Testis (tissue), 3 donors: Measurements from ENCODE around the gene PAQR7. TPM values are rescaled to one million over a fixed set of nuclear protein-coding genes. Genes with fewer than 3 reads are reported as not detected.

Experiments used
- DNase-seq: peaks from one replicate; pipeline ENCODE4 v3.0.0-alpha.2; 2019
- H3K27ac ChIP-seq, 2 donors: fragments of 200-600 bp; sonication (generic); one replicate each; pipeline ENCODE4 v1.5.1; 2019
- H3K27me3 ChIP-seq: fragments of 200-600 bp; sonication (generic); one replicate; pipeline ENCODE4 v1.5.1; 2019
- H3K36me3 ChIP-seq: fragments of 200-600 bp; sonication (generic); one replicate; pipeline ENCODE4 v1.5.1; 2017; ENCODE audit warnings: low read depth; ENCODE audit errors: missing control alignments
- H3K4me1 ChIP-seq: fragments of 200-600 bp; sonication (generic); one replicate; pipeline ENCODE4 v1.5.1; 2019
- H3K4me3 ChIP-seq, 2 donors: fragments of 200-600 bp; sonication (generic); one replicate each; pipeline ENCODE4 v1.5.1; 2017 to 2019
- H3K9me3 ChIP-seq: fragments of 200-600 bp; sonication (generic); one replicate; pipeline ENCODE4 v1.5.1; 2017
- CTCF ChIP-seq, 3 experiments: fragments of 450-650 bp in 2 of 3; fragments of 200-600 bp in 1 of 3; sonication (generic) in 1 of 3; IDR thresholded peaks; one replicate each; pipeline ENCODE4 v1.5.1; 2016 to 2019; ENCODE audit warnings: antibody characterized with exemption in 3 of 3, mild to moderate bottlenecking in 2 of 3, moderate library complexity in 1 of 3
- POLR2A ChIP-seq: fragments of 450-650 bp; IDR thresholded peaks from one replicate; pipeline ENCODE4 v1.6.1; 2017; ENCODE audit warnings: antibody characterized with exemption, mild to moderate bottlenecking, moderate library complexity
- WGBS, 2 donors: methylation state at CpG; one replicate each; pipeline ENCODE4 v1.1.5; 2018; 5-methylcytosine and 5-hydroxymethylcytosine counted together
- intact Hi-C: fragments of 100-400 bp; cut with DNase I; formaldehyde crosslinking; loops from one replicate; pipeline ENCODE4 v1.15.1; 2023; ENCODE audit warnings: low total_unique reads
- polyA plus RNA-seq: library from polyadenylated mRNA; stranded (reverse); fragments of 350-450 nt; fragmentation: Illumina TruSeq; extraction: RNeasy Lipid Tissue Mini Kit (QIAGEN cat#74804); gene quantifications from one replicate; pipeline ENCODE4 v1.2.3, GENCODE V29; 2014; ENCODE audit warnings: low read depth, low replicate concordance; ENCODE audit not compliant: insufficient read depth
- total RNA-seq, 2 donors: library from RNA; depleted of rRNA; stranded (reverse); fragments of >200 nt; gene quantifications; one replicate each; pipeline ENCODE4 v1.2.3, GENCODE V29; 2016

PAQR7 gene
- total and polyA plus RNA-seq, 3 donors from 2014 or later: 89.3 to 94.8 (median 92.4) TPM

DNA sequence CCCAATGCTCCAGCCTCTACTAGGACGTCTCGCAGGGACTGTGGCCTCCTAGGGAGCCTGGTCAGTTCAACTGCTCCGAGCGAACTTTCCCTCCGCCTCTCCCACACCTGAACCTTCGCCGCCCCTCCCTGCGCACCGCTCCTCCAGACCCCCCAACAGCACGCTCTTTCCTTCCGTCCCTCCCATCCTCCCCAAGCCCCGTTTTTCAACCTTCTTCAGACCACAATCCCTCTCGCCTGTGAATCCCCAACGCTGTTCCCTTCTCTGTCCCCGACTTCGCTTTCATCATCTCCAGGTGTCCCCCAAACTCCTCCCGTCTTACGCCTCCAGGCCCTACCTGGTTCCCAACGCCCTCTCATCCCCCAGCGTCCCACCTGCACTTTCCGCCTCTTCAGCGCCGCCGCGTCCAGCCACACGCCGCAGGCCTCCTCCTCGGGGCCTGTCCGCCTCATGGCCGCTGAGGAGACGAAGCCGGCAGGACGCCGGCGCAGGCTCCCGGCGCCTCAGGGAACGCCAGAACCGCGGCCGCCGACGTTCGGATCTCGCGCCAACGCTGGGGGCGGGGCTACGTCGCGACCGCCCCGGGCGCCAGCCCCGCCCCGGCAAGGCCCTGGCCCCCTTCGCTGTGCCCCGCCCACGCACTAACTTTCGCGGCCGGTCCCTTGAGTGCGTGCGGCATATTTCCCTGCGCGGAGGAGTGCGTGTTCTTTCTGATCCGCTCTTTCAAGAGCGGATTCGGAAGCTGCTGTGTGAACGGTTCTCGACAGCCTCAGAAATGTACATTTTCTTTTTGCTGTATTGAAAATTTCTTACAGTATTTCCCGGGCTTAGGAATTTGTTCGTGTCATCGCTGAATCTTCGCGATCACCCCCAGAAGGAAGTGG is 16.4 kb downstream of the PAQR7 start, which contains the start of gene AUNIP:
TSS of gene AUNIP (minus strand) at position 552 of the 884 bp plus-strand sequence. CDS start at position 452, 100 bp downstream.
- Histone ChIP-seq H3K36me3 (no peaks in the 10 kb centered on the region), H3K4me1 (peaks cover 3% of the 10 kb centered on the region), H3K9me3 (no peaks in the 10 kb centered on the region), H3K27me3 (no peaks in the 10 kb centered on the region), H3K4me3 (peak within 1 kb of the TSS; percentile 62 to 66), H3K27ac (peak within 1 kb of the TSS; percentile 47 to 82)
- DNase-seq: peak; percentile 91
- TF ChIP-seq POLR2A (no peak), CTCF (IDR thresholded peaks at IDR 0.05) (no peak)
- intact Hi-C loops: no loop called here
- 3 to 4% methylated on average over 61 to 67 of the region's 77 CpGs for whole genome bisulfite sequencing, 2 donors

DNA sequence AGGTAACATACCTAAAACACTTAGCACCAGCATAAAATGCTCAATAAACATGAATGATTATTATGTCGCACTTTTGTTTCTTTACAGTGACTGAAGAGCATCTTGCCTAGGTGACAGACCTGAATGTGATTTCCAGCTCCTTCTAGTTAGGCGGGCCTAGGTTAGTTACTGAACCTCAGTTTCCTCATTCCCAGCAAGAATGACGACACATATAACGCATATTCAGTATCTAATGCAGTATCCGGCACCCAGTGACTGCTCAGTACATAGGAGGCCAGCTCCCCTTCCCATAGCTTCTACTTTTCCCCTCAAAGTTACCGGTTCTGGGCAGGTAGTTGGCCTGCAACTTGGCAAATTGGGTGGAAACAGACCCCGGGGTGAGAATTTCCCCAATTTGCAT is 17.0 kb downstream of the PAQR7 start:
- H3K36me3 ChIP-seq: no peaks in the 10 kb centered on the region
- H3K4me1 ChIP-seq: peaks cover 3% of the 10 kb centered on the region
- 47 to 52% methylated on average over 7 of the region's 7 CpGs for WGBS, 2 donors
- TF ChIP-seq POLR2A (no peak), CTCF (IDR thresholded peaks at IDR 0.05) (no peak)
- H3K27ac ChIP-seq: peak overlapping the region; percentile 47 to 82
- DNase-seq: no peak
- H3K4me3 ChIP-seq: peak overlapping the region; percentile 62 to 66
- no peaks in the 10 kb centered on the region for H3K9me3 ChIP-seq
- no peaks in the 10 kb centered on the region for H3K27me3 ChIP-seq
- intact Hi-C loops: no loop called here

DNA sequence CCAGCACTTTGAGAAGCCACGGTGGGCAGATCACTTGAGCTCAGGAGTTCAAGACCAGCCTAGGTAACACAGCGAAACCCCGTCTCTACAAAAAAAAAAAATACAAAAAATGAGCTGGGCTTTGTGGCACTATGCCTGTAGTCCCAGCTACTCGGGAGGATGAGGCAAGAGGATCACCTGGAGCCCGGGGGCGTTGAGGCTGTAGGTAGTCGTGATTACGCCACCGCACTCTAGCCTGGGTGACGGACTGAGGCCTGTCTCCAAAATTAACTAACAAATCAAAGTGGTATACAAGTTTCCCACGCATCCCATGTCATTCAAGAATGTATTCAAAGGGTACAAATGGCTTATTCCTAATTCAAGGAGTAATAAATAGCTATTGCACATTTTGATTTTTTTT is 18.7 kb downstream of the PAQR7 start:
- Histone ChIP-seq H3K27me3 (no peaks in the 10 kb centered on the region), H3K4me1 (peaks cover 3% of the 10 kb centered on the region), H3K27ac (no peak overlapping the region), H3K9me3 (no peaks in the 10 kb centered on the region), H3K4me3 (no peak overlapping the region), H3K36me3 (no peaks in the 10 kb centered on the region)
- TF ChIP-seq CTCF (IDR thresholded peaks at IDR 0.05) (no peak), POLR2A (no peak)
- intact Hi-C loops: no loop called here
- DNase-seq: peak; percentile 4
- WGBS, 2 donors: 84% methylated on average over 11 of the region's 11 CpGs

- no peak overlapping the region for H3K4me3 ChIP-seq
- intact Hi-C loops: no loop called here
- no peak for TF ChIP-seq CTCF (IDR thresholded peaks at IDR 0.05)
- no peak for TF ChIP-seq POLR2A
- H3K4me1 ChIP-seq: peaks cover 3% of the 10 kb centered on the region
- H3K36me3 ChIP-seq: no peaks in the 10 kb centered on the region
- WGBS, 2 donors: 80 to 82% methylated on average over 2 of the region's 2 CpGs
- no peaks in the 10 kb centered on the region for H3K27me3 ChIP-seq
- no peak overlapping the region for H3K27ac ChIP-seq
- no peaks in the 10 kb centered on the region for H3K9me3 ChIP-seq
- no peak for DNase-seq
Measured at GRCh38 chr1:25854554-25854953, 21.0 kb downstream of the PAQR7 start.
